Activated CD4-positive, alpha-beta T cell treated with anti-CD3 and anti-CD28 coated beads for 36 hours (primary cell): ENCODE measurements around the gene CEP55. TPM values are rescaled to one million over a fixed set of nuclear protein-coding genes. Genes with fewer than 3 reads are reported as not detected.
A peak's percentile ranks its signal among the peaks of the same experiment; 100 is the strongest.

ENCODE experiments used
- ATAC-seq: fragments of 200-7000 bp; cut with Tn5 transposase; one replicate; pipeline ENCODE4 v1.10.0; 2021; ENCODE audit warnings: mild to moderate bottlenecking, moderate library complexity
- CTCF ChIA-PET: fragments of 350-600 bp; sonication (Branson Sonifier 250); formaldehyde crosslinking; loops from one replicate; lab custom pipeline; 2021; ENCODE audit warnings: antibody characterized with exemption; lab: Charles Lee
- POLR2A ChIA-PET: fragments of 350-600 bp; sonication (Branson Sonifier 250); formaldehyde crosslinking; loops from one replicate; lab custom pipeline; 2021; ENCODE audit warnings: antibody characterized with exemption, inconsistent platforms; lab: Charles Lee
- DNase-seq: peaks from one replicate; pipeline ENCODE4 v3.0.0-alpha.2; 2020
- H3K27ac Mint-ChIP-seq: one replicate; pipeline ENCODE4 v1.8.0; 2021; ENCODE audit warnings: mixed read lengths
- H3K27me3 Mint-ChIP-seq: one replicate; pipeline ENCODE4 v1.8.0; 2021; ENCODE audit warnings: mixed read lengths
- H3K36me3 Mint-ChIP-seq: one replicate; pipeline ENCODE4 v1.8.0; 2021; ENCODE audit warnings: low read depth, mixed read lengths
- H3K4me1 Mint-ChIP-seq: one replicate; pipeline ENCODE4 v1.8.0; 2021; ENCODE audit warnings: mixed read lengths
- H3K4me3 Mint-ChIP-seq: one replicate; pipeline ENCODE4 v1.8.0; 2021; ENCODE audit warnings: mild to moderate bottlenecking, moderate library complexity, mixed read lengths
- H3K9me3 Mint-ChIP-seq: one replicate; pipeline ENCODE4 v1.8.0; 2021; ENCODE audit warnings: low read depth, mixed read lengths
- intact Hi-C, 2 experiments: fragments of 100-400 bp; cut with DNase I in 1 of 2; cut with micrococcal nuclease in 1 of 2; formaldehyde crosslinking; loops; one replicate each; pipeline versions ENCODE4 v1.14.2 to v1.15.1; 2022 to 2024; cut with DNase I, micrococcal nuclease
- total RNA-seq, 2 experiments: library from RNA; stranded (reverse); gene quantifications; one replicate each; pipeline ENCODE4 v1.2.3, GENCODE V29; 2021

CEP55 gene
- total RNA-seq, 2 experiments from 2014 or later = 67.8 to 76.0 TPM

- ChIA-PET CTCF (interaction anchor here (1.1 to 12.7 kb wide), 4 partner anchors 24 to 129 kb away, joined by 4 to 378 read pairs (median 8); no protein-coding TSS in a partner anchor), POLR2A (no interaction called here)
- no peak for ATAC-seq
- Mint-ChIP-seq H3K27me3 (peaks cover 15% of the 10 kb centered on the region), H3K36me3 (no peaks in the 10 kb centered on the region), H3K27ac (no peak overlapping the region), H3K4me1 (peaks cover 20% of the 10 kb centered on the region), H3K9me3 (no peaks in the 10 kb centered on the region), H3K4me3 (no peak overlapping the region)
- no peak for DNase-seq
- intact Hi-C loops = loop anchor here in 1 of 2 experiments (10.0 kb wide), 1 partner anchor 371 kb away; no protein-coding TSS in a partner anchor
Observed at GRCh38 chr10:93485690-93486089, 10.7 kb upstream of the CEP55 start.

- no peak overlapping the region for H3K4me3 Mint-ChIP-seq
- ATAC-seq (no peak), DNase-seq (no peak)
- ChIA-PET POLR2A (no interaction called here), CTCF (interaction anchor here (1.0 to 12.7 kb wide), 5 partner anchors 13 to 112 kb away, joined by 3 to 378 read pairs (median 5); no protein-coding TSS in a partner anchor)
- no peak overlapping the region for H3K27ac Mint-ChIP-seq
- H3K9me3 Mint-ChIP-seq = no peaks in the 10 kb centered on the region
- peaks cover 13% of the 10 kb centered on the region for H3K27me3 Mint-ChIP-seq
- no peaks in the 10 kb centered on the region for H3K4me1 Mint-ChIP-seq
- H3K36me3 Mint-ChIP-seq = no peaks in the 10 kb centered on the region
- intact Hi-C loops = loop anchor here in 1 of 2 experiments (10.0 kb wide), 1 partner anchor 374 kb away; no protein-coding TSS in a partner anchor
Observed at GRCh38 chr10:93488956-93489528, 7.4 kb upstream of the CEP55 start.

GRCh38 chr10:93491602-93492121 lies 4.8 kb upstream of the CEP55 start:
- ChIA-PET CTCF (interaction anchor here (0.6 to 2.8 kb wide), 8 partner anchors 9 to 369 kb away, joined by 3 to 16 read pairs (median 4); partner anchors contain the start of gene MYOF), POLR2A (no interaction called here)
- Mint-ChIP-seq H3K36me3 (no peaks in the 10 kb centered on the region), H3K4me1 (peaks cover 4% of the 10 kb centered on the region), H3K9me3 (no peaks in the 10 kb centered on the region), H3K4me3 (no peak overlapping the region), H3K27me3 (peaks cover 8% of the 10 kb centered on the region), H3K27ac (no peak overlapping the region)
- DNase-seq (no peak), ATAC-seq (no peak)
- intact Hi-C loops = loop anchor here in 1 of 2 experiments (10.0 kb wide), 2 partner anchors 647 to 897 kb away; partner anchors contain the start of genes EXOC6 and KIF11

GRCh38 chr10:93493162-93493561 lies 3.2 kb upstream of the CEP55 start:
- Mint-ChIP-seq H3K4me1 (peaks cover 11% of the 10 kb centered on the region), H3K27ac (no peak overlapping the region), H3K4me3 (no peak overlapping the region), H3K9me3 (no peaks in the 10 kb centered on the region), H3K36me3 (peaks cover 5% of the 10 kb centered on the region), H3K27me3 (peaks cover 5% of the 10 kb centered on the region)
- no peak for ATAC-seq
- no peak for DNase-seq
- CTCF ChIA-PET = interaction anchor here (2.8 kb wide), 1 partner anchor 11 kb away, joined by 16 read pairs; the partner anchor contains the start of gene MYOF
- intact Hi-C loops = loop anchor here in 1 of 2 experiments (10.0 kb wide), 2 partner anchors 648 to 898 kb away; partner anchors contain the start of genes EXOC6 and KIF11
- POLR2A ChIA-PET = no interaction called here

GRCh38 chr10:93494494-93494893 lies 1.9 kb upstream of the CEP55 start:
- H3K27me3 Mint-ChIP-seq = peaks cover 2% of the 10 kb centered on the region

GRCh38 chr10:93495654-93496321 lies 624 bp upstream of the CEP55 start:
- H3K4me1 Mint-ChIP-seq = peaks cover 25% of the 10 kb centered on the region
- H3K27ac Mint-ChIP-seq = peak overlapping the region; percentile 55
- H3K4me3 Mint-ChIP-seq = peak overlapping the region; percentile 78
- H3K36me3 Mint-ChIP-seq = peaks cover 22% of the 10 kb centered on the region
- CTCF ChIA-PET = interaction anchor here (0.6 to 3.3 kb wide), 11 partner anchors 9 to 725 kb away, joined by 3 to 48 read pairs (median 4); partner anchors contain the start of gene MYOF
- H3K27me3 Mint-ChIP-seq = peaks cover 2% of the 10 kb centered on the region
- POLR2A ChIA-PET = interaction anchor here (1.3 to 1.4 kb wide), 2 partner anchors 9 to 13 kb away, joined by 4 to 9 read pairs; partner anchors contain the start of gene MYOF
- ATAC-seq (peak; percentile 7), DNase-seq (peak; percentile 45)
- intact Hi-C loops = loop anchor here (1.0 to 10.0 kb wide), 13 partner anchors 13 to 1052 kb away; partner anchors contain the start of genes EXOC6 (in 2 of the 2), FRA10AC1 (in 2 of the 2), KIF11 (in 2 of the 2) and MYOF (in 2 of the 2)
- H3K9me3 Mint-ChIP-seq = no peaks in the 10 kb centered on the region

More at GRCh38 chr10:93494494-93494893, 1.9 kb upstream of the CEP55 start:
- Mint-ChIP-seq H3K9me3 (no peaks in the 10 kb centered on the region), H3K36me3 (peaks cover 10% of the 10 kb centered on the region), H3K27ac (no peak overlapping the region), H3K4me3 (no peak overlapping the region), H3K4me1 (peaks cover 20% of the 10 kb centered on the region)
- intact Hi-C loops = loop anchor here in 1 of 2 experiments (10.0 kb wide), 2 partner anchors 650 to 900 kb away; partner anchors contain the start of genes EXOC6 and KIF11
- ATAC-seq = no peak
- no peak for DNase-seq
- POLR2A ChIA-PET = no interaction called here
- CTCF ChIA-PET = interaction anchor here (0.5 to 3.3 kb wide), 6 partner anchors 8 to 873 kb away, joined by 3 to 48 read pairs (median 4); partner anchors contain the start of gene MYOF

GRCh38 chr10:93498166-93498565 lies 1.8 kb downstream of the CEP55 start:
- Mint-ChIP-seq H3K4me3 (peak overlapping the region; percentile 78), H3K9me3 (no peaks in the 10 kb centered on the region), H3K36me3 (peaks cover 32% of the 10 kb centered on the region), H3K27me3 (peaks cover 2% of the 10 kb centered on the region), H3K27ac (peak overlapping the region; percentile 68), H3K4me1 (peaks cover 37% of the 10 kb centered on the region)
- DNase-seq (no peak), ATAC-seq (no peak)
- POLR2A ChIA-PET = no interaction called here
- intact Hi-C loops = loop anchor here (5.0 to 10.0 kb wide), 6 partner anchors 121 to 1049 kb away; partner anchors contain the start of genes KIF11 (in 2 of the 2), CYP26C1 (in 1 of the 2), EXOC6 (in 1 of the 2) and HELLS (in 1 of the 2)
- CTCF ChIA-PET = no interaction called here

- Mint-ChIP-seq H3K4me1 (peaks cover 46% of the 10 kb centered on the region), H3K9me3 (no peaks in the 10 kb centered on the region), H3K36me3 (peaks cover 49% of the 10 kb centered on the region), H3K27me3 (no peaks in the 10 kb centered on the region), H3K27ac (no peak overlapping the region), H3K4me3 (no peak overlapping the region)
- ChIA-PET POLR2A (no interaction called here), CTCF (interaction anchor here (0.6 to 4.8 kb wide), 5 partner anchors 10 to 908 kb away, joined by 3 to 45 read pairs (median 18); partner anchors contain the start of gene MYOF)
- ATAC-seq (no peak), DNase-seq (no peak)
- intact Hi-C loops = no loop called here
Observed at GRCh38 chr10:93501650-93502049, 5.2 kb downstream of the CEP55 start.

- intact Hi-C loops = no loop called here
- H3K27me3 Mint-ChIP-seq = no peaks in the 10 kb centered on the region
- no peak overlapping the region for H3K4me3 Mint-ChIP-seq
- H3K36me3 Mint-ChIP-seq = peaks cover 55% of the 10 kb centered on the region
- ATAC-seq = peak; percentile 79
- ChIA-PET CTCF (interaction anchor here (0.7 to 4.8 kb wide), 7 partner anchors 8 to 132 kb away, joined by 3 to 45 read pairs (median 6); partner anchors contain the start of gene MYOF), POLR2A (interaction anchor here (0.7 kb wide), 1 partner anchor 41 kb away, joined by 4 read pairs; no protein-coding TSS in a partner anchor)
- H3K27ac Mint-ChIP-seq = peak overlapping the region; percentile 27
- DNase-seq = no peak
- H3K4me1 Mint-ChIP-seq = peaks cover 45% of the 10 kb centered on the region
- no peaks in the 10 kb centered on the region for H3K9me3 Mint-ChIP-seq
Observed at GRCh38 chr10:93503075-93503474, 6.7 kb downstream of the CEP55 start.

GRCh38 chr10:93505075-93505474 lies 8.7 kb downstream of the CEP55 start:
- POLR2A ChIA-PET = interaction anchor here (1.3 kb wide), 1 partner anchor 9 kb away, joined by 4 read pairs; the partner anchor contains the start of gene CEP55
- no peak overlapping the region for H3K27ac Mint-ChIP-seq
- H3K4me3 Mint-ChIP-seq = no peak overlapping the region
- H3K9me3 Mint-ChIP-seq = no peaks in the 10 kb centered on the region
- ATAC-seq (no peak), DNase-seq (no peak)
- CTCF ChIA-PET = interaction anchor here (0.6 to 4.8 kb wide), 8 partner anchors 9 to 146 kb away, joined by 3 to 45 read pairs (median 4); partner anchors contain the start of genes CEP55 and MYOF
- H3K27me3 Mint-ChIP-seq = no peaks in the 10 kb centered on the region
- H3K36me3 Mint-ChIP-seq = peaks cover 51% of the 10 kb centered on the region
- intact Hi-C loops = no loop called here
- H3K4me1 Mint-ChIP-seq = peaks cover 46% of the 10 kb centered on the region
